ENCODE results near the gene LRP1B. TPM values are rescaled to one million over a fixed set of nuclear protein-coding genes. Genes with fewer than 3 reads are reported as not detected.

LRP1B gene
- polyA plus RNA-seq, 1 of the 3 experiments (the other 2 are of a cell fraction) = 0.28 TPM

- no peak overlapping the region for H3K4me3 ChIP-seq (ENCODE audit: low read depth in 2 of 2, low read length in 1 of 2)
- no peaks in the 10 kb centered on the region for H3F3A ChIP-seq (replicated peaks; ENCODE audit: insufficient read depth)
- no peaks in the 10 kb centered on the region for H3K9me2 ChIP-seq
- no peaks in the 10 kb centered on the region for H3K79me2 ChIP-seq (ENCODE audit: insufficient read depth)
- WGBS (ENCODE audit: low lambda C conversion rate) = 85% methylated on average over 3 of the region's 3 CpGs
- H3K9me3 ChIP-seq = no peaks in the 10 kb centered on the region
- TF ChIP-seq ZBTB33 (IDR thresholded peaks at IDR 0.05; ENCODE audit: borderline replicate concordance, low read depth) (no peak), IRF3 (IDR thresholded peaks at IDR 0.05; ENCODE audit: low read depth, low read length) (no peak), RFX5 (IDR thresholded peaks at IDR 0.05; ENCODE audit: low read length) (no peak), USF1 (IDR thresholded peaks at IDR 0.05; ENCODE audit: borderline replicate concordance, low read depth) (no peak), RXRA (IDR thresholded peaks at IDR 0.05; ENCODE audit: borderline replicate concordance, low read depth) (no peak)
- H3K9ac ChIP-seq = no peak overlapping the region
- POLR2A ChIA-PET = no interaction called here
- no peak overlapping the region for H3K4me2 ChIP-seq
- H3K27me3 ChIP-seq (ENCODE audit: insufficient read depth) = no peaks in the 10 kb centered on the region
- CTCF ChIA-PET = no interaction called here
- H3K36me3 ChIP-seq (replicated peaks in 1 of 2; ENCODE audit: control insufficient read depth in 1 of 2, insufficient read depth in 2 of 2, low read length in 1 of 2) = no peaks in the 10 kb centered on the region
- no peaks in the 10 kb centered on the region for H3K4me1 ChIP-seq (ENCODE audit: control insufficient read depth in 1 of 2, insufficient read depth in 2 of 2, low read depth in 1 of 2, low read length in 1 of 2)
- no peaks in the 10 kb centered on the region for H4K20me1 ChIP-seq (ENCODE audit: insufficient read depth)
- DNase-seq = no peak
- no peak overlapping the region for H2AFZ ChIP-seq (ENCODE audit: low read depth)
- no peak overlapping the region for H3K27ac ChIP-seq (ENCODE audit: low read depth in 2 of 2, low read length in 1 of 2)
Observed at GRCh38 chr2:140696449-140696848, 1434.4 kb downstream of the LRP1B start.

GRCh38 chr2:140695155-140695554, 1435.7 kb downstream of the LRP1B start:
- ChIA-PET CTCF (no interaction called here), POLR2A (no interaction called here)
- DNase-seq = no peak
- no peak for TF ChIP-seq CHD2 (IDR thresholded peaks at IDR 0.05; ENCODE audit: low read length, partially characterized antibody)
- TF ChIP-seq FOXJ3 (CRISPR knock-in tag; IDR thresholded peaks at IDR 0.05) = no peak
- TF ChIP-seq NFIC (IDR thresholded peaks at IDR 0.05; ENCODE audit: borderline replicate concordance) = no peak
- TF ChIP-seq CTCF (IDR thresholded peaks at IDR 0.05) = no peak
- TF ChIP-seq IRF3 (IDR thresholded peaks at IDR 0.05; ENCODE audit: low read depth, low read length) = no peak
- no peak for TF ChIP-seq REST (IDR thresholded peaks at IDR 0.05; ENCODE audit: low read depth, low read length)
- TF ChIP-seq YY1 (IDR thresholded peaks at IDR 0.05; ENCODE audit: low read depth) = no peak
- TF ChIP-seq PBX3 (IDR thresholded peaks at IDR 0.05) = no peak

More at GRCh38 chr2:140695155-140695554, 1435.7 kb downstream of the LRP1B start:
- H3K27ac ChIP-seq (ENCODE audit: low read depth in 2 of 2, low read length in 1 of 2) = no peak overlapping the region
- H3K4me1 ChIP-seq (ENCODE audit: control insufficient read depth in 1 of 2, insufficient read depth in 2 of 2, low read depth in 1 of 2, low read length in 1 of 2) = no peaks in the 10 kb centered on the region
- H3K9me2 ChIP-seq = no peaks in the 10 kb centered on the region
- H3K9me3 ChIP-seq = no peaks in the 10 kb centered on the region
- H3K27me3 ChIP-seq (ENCODE audit: insufficient read depth) = no peaks in the 10 kb centered on the region
- H3K4me3 ChIP-seq (ENCODE audit: low read depth in 2 of 2, low read length in 1 of 2) = no peak overlapping the region
- no peaks in the 10 kb centered on the region for H3K36me3 ChIP-seq (replicated peaks in 1 of 2; ENCODE audit: control insufficient read depth in 1 of 2, insufficient read depth in 2 of 2, low read length in 1 of 2)
- no peak overlapping the region for H2AFZ ChIP-seq (ENCODE audit: low read depth)
- no peak overlapping the region for H3K9ac ChIP-seq
- no peaks in the 10 kb centered on the region for H3F3A ChIP-seq (replicated peaks; ENCODE audit: insufficient read depth)
- no peaks in the 10 kb centered on the region for H4K20me1 ChIP-seq (ENCODE audit: insufficient read depth)
- WGBS (ENCODE audit: low lambda C conversion rate) = 88% methylated on average over 1 of the region's 1 CpG
- H3K79me2 ChIP-seq (ENCODE audit: insufficient read depth) = no peaks in the 10 kb centered on the region
- H3K4me2 ChIP-seq = no peak overlapping the region
